Measurements from ENCODE around the gene ZMYND8.

Gene ZMYND8

DNA sequence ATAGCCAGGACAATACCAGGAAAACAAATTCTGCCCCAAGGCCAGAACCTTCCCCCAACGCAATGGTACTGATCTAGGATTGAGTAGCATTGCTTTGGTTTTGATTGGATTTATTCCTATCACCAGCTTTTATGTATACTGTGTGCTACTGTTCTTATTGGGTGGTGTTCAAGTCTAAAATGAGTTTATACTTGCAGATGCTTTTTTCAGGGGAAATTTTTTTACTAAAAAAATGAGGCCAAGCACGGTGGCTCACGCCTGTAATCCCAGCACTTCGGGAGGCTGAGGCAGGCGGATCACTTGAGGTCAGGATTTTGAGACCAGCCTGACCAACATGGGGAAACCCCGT, 116.8 kb downstream of the ZMYND8 start:
- H3K4me3 ChIP-seq (ENCODE audit: low read depth, low read length), result no peak overlapping the region
- TF ChIP-seq, protein P1, sequence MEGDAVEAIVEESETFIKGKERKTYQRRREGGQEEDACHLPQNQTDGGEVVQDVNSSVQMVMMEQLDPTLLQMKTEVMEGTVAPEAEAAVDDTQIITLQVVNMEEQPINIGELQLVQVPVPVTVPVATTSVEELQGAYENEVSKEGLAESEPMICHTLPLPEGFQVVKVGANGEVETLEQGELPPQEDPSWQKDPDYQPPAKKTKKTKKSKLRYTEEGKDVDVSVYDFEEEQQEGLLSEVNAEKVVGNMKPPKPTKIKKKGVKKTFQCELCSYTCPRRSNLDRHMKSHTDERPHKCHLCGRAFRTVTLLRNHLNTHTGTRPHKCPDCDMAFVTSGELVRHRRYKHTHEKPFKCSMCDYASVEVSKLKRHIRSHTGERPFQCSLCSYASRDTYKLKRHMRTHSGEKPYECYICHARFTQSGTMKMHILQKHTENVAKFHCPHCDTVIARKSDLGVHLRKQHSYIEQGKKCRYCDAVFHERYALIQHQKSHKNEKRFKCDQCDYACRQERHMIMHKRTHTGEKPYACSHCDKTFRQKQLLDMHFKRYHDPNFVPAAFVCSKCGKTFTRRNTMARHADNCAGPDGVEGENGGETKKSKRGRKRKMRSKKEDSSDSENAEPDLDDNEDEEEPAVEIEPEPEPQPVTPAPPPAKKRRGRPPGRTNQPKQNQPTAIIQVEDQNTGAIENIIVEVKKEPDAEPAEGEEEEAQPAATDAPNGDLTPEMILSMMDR (IDR thresholded peaks at IDR 0.05; ENCODE audit: low read depth, low read length, missing control alignments), result no peak

DNA sequence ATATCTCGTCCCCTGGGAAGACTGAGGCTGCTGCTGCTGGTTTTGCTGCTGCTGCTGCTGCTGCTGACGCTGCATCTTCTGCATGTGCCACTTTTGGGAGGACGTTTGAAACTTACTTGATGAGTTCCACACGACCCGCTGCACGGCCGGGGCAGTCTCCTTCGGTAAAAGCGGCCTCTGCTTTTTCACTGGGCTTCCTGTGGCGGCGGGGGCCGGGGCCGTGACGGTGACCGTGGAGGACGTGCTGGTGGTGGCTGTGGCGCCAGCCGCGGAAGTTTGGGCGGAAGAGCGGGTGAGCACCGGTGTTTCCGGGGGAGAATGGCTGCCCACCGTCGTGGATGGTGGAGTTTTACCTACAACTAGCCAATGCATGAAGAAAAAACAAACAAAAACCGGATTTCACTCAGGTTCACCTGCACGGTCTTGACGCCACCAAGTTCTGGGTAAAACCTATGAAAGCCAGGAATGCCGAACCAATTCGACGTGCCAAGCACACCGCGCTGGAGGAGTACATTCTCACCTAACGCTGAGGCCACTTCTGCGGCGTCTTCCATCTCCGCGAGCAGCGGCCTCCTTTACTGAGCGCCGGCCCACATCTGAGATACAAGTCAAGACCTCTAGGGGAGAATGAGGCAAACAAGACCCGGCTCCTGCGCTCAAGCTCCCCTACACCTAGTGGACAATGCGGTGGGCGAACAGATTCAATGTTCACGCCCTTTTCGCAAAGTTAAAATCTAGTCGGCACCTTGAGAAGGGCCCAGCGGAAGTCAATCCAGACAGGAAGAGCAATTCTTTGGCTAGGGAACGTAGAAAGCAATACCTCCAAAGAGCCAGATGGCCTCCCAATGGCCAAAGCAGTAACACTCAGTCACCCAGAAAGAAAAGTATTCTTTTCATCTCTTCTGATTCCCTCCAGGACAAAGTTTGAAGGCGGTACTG, 117.5 kb downstream of the ZMYND8 start:
- TF ChIP-seq, protein P1 (IDR thresholded peaks at IDR 0.05; ENCODE audit: low read depth, low read length, missing control alignments), result no peak
- DNase-seq (ENCODE audit: low read depth), result no peak
- H3K4me3 ChIP-seq (ENCODE audit: low read depth, low read length), result no peak overlapping the region

More for the DNA sequence above, 116.8 kb downstream of the ZMYND8 start:
- no peak for DNase-seq (ENCODE audit: low read depth)

DNA sequence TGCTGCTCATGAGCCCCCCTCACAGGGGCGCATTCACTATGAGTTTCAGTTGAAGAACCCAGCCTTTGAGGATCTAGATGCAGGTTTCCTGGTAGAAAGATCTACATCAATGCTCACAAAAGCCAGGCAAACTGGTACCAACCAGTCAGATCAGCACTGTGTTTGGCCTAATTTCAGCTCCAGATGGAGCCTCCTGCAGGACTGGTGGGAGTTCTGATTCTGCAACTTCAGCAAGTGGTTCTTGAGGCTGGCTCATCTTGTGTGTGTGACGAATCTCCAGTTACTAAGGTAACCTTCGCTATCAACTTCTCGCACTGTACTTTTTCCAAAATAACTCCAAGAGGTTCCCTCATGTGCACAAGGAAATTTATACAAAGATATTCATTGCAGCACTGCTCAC, 118.8 kb downstream of the ZMYND8 start:
- DNase-seq (ENCODE audit: low read depth), result no peak
- no peak overlapping the region for H3K4me3 ChIP-seq (ENCODE audit: low read depth, low read length)
- TF ChIP-seq, protein P1 (IDR thresholded peaks at IDR 0.05; ENCODE audit: low read depth, low read length, missing control alignments), result no peak

DNA sequence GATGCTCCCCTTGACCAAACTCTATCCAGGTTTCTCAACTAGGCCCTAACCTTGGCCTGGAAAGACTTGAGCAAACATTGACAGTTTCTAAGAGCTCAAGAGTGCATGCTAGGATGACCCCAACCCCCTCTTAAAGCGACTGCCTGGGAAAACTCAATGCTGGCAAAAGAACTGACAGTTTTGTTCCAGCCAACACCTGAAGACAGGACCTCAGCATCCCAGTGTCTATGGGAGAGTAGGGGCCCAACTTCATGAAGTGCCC, 119.9 kb downstream of the ZMYND8 start:
- TF ChIP-seq, protein P1 (IDR thresholded peaks at IDR 0.05; ENCODE audit: low read depth, low read length, missing control alignments), result no peak
- H3K4me3 ChIP-seq (ENCODE audit: low read depth, low read length), result no peak overlapping the region

DNA sequence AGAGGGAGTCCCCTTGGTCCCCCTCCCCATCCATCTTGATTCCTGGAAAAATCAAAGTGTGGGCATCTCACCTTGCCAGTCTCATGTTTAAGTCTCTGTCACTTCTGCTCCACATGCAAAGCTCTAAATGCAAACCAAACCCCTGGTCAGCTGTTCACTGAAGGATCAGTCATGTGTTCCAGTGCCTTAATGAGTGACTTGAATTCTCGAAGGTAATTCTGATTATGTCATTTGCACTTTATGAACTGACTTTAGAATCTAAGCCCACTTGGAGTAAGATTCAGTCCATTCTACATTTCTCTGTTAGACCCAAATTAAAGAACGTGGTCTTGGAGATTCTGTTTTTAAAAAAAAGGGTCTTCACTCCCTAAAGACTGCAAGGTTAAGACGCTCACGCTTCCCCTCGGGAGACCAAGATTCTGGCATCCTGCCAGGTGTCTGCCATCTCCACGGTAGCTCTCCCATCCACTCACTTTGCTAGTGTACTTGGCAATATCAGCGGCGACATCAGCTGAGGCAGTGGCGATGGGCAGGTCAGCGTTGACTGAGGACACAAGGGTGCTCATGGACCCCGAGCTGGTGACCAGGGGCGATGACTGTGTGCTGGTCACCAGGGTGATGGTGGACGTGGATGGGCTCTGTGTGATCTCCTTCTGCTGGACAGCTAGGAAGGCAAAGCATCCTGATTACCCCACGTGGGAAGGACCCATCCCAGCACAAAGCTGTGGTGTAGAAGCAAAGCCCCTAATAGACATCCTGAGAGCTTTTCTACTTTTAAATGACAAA, 120.5 kb downstream of the ZMYND8 start:
- TF ChIP-seq, protein P1 (IDR thresholded peaks at IDR 0.05; ENCODE audit: low read depth, low read length, missing control alignments), result no peak
- no peak for DNase-seq (ENCODE audit: low read depth)
- H3K4me3 ChIP-seq (ENCODE audit: low read depth, low read length), result no peak overlapping the region

More for the DNA sequence above, 119.9 kb downstream of the ZMYND8 start:
- no peak for DNase-seq (ENCODE audit: low read depth)

DNA sequence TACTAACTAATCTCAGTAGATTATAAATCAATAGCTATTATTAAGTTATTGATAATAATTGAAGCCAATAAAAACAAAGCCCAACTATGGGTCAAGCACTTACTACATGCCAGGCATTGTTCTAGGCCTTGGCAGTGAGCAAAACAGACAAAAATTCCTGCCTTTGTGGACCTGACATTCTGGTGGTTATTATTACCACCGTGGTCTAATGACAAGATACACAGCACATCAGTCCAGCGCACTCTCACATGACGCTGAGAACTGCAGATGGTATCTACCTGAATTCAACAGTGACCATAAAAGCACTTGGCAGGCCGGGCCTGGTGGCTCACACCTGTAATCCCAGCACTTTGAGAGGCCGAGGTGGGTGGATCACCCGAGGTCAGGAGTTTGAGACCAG, 121.4 kb downstream of the ZMYND8 start:
- DNase-seq (ENCODE audit: low read depth), result no peak
- TF ChIP-seq, protein P1 (IDR thresholded peaks at IDR 0.05; ENCODE audit: low read depth, low read length, missing control alignments), result no peak
- H3K4me3 ChIP-seq (ENCODE audit: low read depth, low read length), result no peak overlapping the region
